SH-SY5Y (cell line): Measurements from ENCODE around the gene MBD3L5.

Source experiments
- GATA2 ChIP-seq: IDR thresholded peaks from 2 replicates; pipeline ENCODE4 v1.6.1; 2011; ENCODE audit warnings: mild to moderate bottlenecking, low read depth, low read length
- GATA3 ChIP-seq: IDR thresholded peaks from 2 replicates; pipeline ENCODE4 v1.6.1; 2011; ENCODE audit warnings: low read depth, mild to moderate bottlenecking, low read length, moderate library complexity

GRCh38 chr19:7069904-7070226 lies 39.5 kb downstream of the MBD3L5 start:
- TF ChIP-seq GATA3 (no peak), GATA2 (no peak)
